Vagina (tissue), 2 donors: ENCODE data around the gene KIAA0753.

Experiments
- POLR2A ChIP-seq, 2 donors: fragments of 450-650 bp; IDR thresholded peaks; one replicate each; pipeline ENCODE4 v1.6.1; 2017; ENCODE audit warnings: antibody characterized with exemption in 2 of 2, mild to moderate bottlenecking in 2 of 2, moderate library complexity in 2 of 2
- TF ChIP-seq, protein P1 (sequence below), 3 experiments: fragments of 450-650 bp in 2 of 3; fragments of 200-600 bp in 1 of 3; sonication (generic) in 1 of 3; IDR thresholded peaks; one replicate each; pipeline ENCODE4 v1.5.1; 2017 to 2019; ENCODE audit warnings: antibody characterized with exemption in 3 of 3, mild to moderate bottlenecking in 2 of 3, moderate library complexity in 2 of 3

DNA sequence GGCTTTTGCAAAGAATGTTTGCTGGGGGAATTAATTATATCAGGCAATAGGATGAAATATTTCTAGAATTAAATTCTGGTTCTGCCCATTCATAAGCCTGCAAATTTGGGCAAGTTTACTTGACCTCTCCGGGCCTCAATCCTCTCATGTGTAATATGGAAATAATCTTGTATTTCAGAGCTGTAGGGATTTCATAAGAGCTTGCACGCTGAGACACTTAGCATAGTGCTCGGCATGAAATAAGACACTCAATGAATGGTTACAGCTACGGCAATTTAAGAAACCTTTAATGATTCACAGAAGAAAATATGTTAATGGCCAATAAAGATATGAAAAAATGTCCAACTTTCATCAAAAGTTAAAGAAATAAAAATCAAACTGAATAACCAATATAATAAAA, 43.6 kb downstream of the KIAA0753 start:
- TF ChIP-seq, protein P1, sequence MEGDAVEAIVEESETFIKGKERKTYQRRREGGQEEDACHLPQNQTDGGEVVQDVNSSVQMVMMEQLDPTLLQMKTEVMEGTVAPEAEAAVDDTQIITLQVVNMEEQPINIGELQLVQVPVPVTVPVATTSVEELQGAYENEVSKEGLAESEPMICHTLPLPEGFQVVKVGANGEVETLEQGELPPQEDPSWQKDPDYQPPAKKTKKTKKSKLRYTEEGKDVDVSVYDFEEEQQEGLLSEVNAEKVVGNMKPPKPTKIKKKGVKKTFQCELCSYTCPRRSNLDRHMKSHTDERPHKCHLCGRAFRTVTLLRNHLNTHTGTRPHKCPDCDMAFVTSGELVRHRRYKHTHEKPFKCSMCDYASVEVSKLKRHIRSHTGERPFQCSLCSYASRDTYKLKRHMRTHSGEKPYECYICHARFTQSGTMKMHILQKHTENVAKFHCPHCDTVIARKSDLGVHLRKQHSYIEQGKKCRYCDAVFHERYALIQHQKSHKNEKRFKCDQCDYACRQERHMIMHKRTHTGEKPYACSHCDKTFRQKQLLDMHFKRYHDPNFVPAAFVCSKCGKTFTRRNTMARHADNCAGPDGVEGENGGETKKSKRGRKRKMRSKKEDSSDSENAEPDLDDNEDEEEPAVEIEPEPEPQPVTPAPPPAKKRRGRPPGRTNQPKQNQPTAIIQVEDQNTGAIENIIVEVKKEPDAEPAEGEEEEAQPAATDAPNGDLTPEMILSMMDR (IDR thresholded peaks at IDR 0.05) = no peak
- no peak for TF ChIP-seq POLR2A (IDR thresholded peaks at IDR 0.05)
